ENCODE data around the gene FOLR3. TPM values are rescaled to one million over a fixed set of nuclear protein-coding genes. Genes with fewer than 3 reads are reported as not detected.

FOLR3 gene
- polyA plus RNA-seq, 1 of the 3 experiments (the other 2 are of a cell fraction), result not detected

Other genes with a start within 250 kb of the FOLR3 start
- gene XNDC1N, start 207.1 kb upstream of the FOLR3 start, polyA plus RNA-seq (2012; rRNA removed), result 3.4 and 4.5 TPM in 2 replicates
- gene RNF121, start 206.7 kb upstream of the FOLR3 start, polyA plus RNA-seq (2012; rRNA removed), result 49.5 and 67.5 TPM in 2 replicates
- gene IL18BP, start 136.8 kb upstream of the FOLR3 start, polyA plus RNA-seq (2012; rRNA removed), result 5.0 and 6.8 TPM in 2 replicates
- gene NUMA1, start 55.2 kb upstream of the FOLR3 start, polyA plus RNA-seq (2012; rRNA removed), result 111 TPM in 2 replicates
- gene LRRC51, start 54.9 kb upstream of the FOLR3 start, polyA plus RNA-seq (2012; rRNA removed), result 7.3 and 8.0 TPM in 2 replicates
- 128 and 129 TPM in 2 replicates for gene LAMTOR1, start 32.4 kb upstream of the FOLR3 start, polyA plus RNA-seq (2012; rRNA removed)
- gene TOMT, start 29.8 kb upstream of the FOLR3 start, polyA plus RNA-seq (2012; rRNA removed), result not detected in 2 replicates
- 85.6 and 92.3 TPM in 2 replicates for gene ANAPC15, start 23.0 kb upstream of the FOLR3 start, polyA plus RNA-seq (2012; rRNA removed)
- gene FOLR1, start 56.4 kb downstream of the FOLR3 start, polyA plus RNA-seq (2012; rRNA removed), result 0.26 TPM in 1 of 2 replicates, not detected in the other
- not detected in 2 replicates for gene FOLR2, start 81.1 kb downstream of the FOLR3 start, polyA plus RNA-seq (2012; rRNA removed)
- gene INPPL1, start 89.0 kb downstream of the FOLR3 start, polyA plus RNA-seq (2012; rRNA removed), result 123 and 138 TPM in 2 replicates
- 65.0 and 75.6 TPM in 2 replicates for gene PHOX2A, start 108.5 kb downstream of the FOLR3 start, polyA plus RNA-seq (2012; rRNA removed)

Data from SK-N-SH (cell line).